Measurements from ENCODE around the gene PEF1.

PEF1 gene

DNA sequence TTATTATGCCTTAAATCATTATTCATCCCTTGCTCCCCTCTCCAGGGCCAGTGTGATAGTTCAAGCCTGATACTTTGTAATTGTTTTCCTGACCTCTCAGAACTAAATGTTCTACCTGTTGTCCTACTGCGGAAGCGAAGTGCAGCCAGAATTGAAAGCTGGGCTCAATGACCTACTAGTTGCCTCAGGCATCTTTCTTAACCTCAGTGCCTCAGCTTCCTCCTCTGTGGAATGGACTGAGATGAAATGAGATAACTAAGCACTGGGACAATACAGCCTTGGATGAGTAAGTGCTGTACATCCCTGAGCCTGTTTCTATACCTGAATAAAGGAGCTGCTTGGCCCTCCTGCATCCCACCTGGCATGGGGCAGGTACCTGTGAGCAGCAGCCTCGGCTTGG is 32.7 kb upstream of the PEF1 start:
- Histone ChIP-seq H3K27ac (ENCODE audit: low read length) (no peak overlapping the region), H3K4me3 (ENCODE audit: low read length) (no peak overlapping the region), H2AFZ (ENCODE audit: low read length) (no peak overlapping the region), H3K9me2 (replicated peaks; ENCODE audit: insufficient read depth, low read length) (no peaks in the 10 kb centered on the region), H3K4me2 (ENCODE audit: low read depth, low read length) (no peak overlapping the region), H3F3A (ENCODE audit: insufficient read depth, low read length) (no peaks in the 10 kb centered on the region), H3K36me3 (replicated peaks; ENCODE audit: insufficient read depth, low read length) (no peaks in the 10 kb centered on the region), H3K9me3 (replicated peaks; ENCODE audit: insufficient read depth, low read length) (no peaks in the 10 kb centered on the region), H3K79me2 (ENCODE audit: low read length) (no peaks in the 10 kb centered on the region), H4K20me1 (ENCODE audit: insufficient read depth, low read length) (no peaks in the 10 kb centered on the region), H3K4me1 (ENCODE audit: low read length) (no peaks in the 10 kb centered on the region), H3K27me3 (replicated peaks; ENCODE audit: insufficient read depth, low read length) (peaks cover 97% of the 10 kb centered on the region), H3K9ac (ENCODE audit: low read length) (no peak overlapping the region)
- TF ChIP-seq EZH2phosphoT487 (IDR thresholded peaks at IDR 0.05; ENCODE audit: low read length) (no peak), EZH2 (optimal IDR thresholded peaks at IDR 0.05; ENCODE audit: low read depth, low read length) (no peak)
- TF ChIP-seq, protein P1, sequence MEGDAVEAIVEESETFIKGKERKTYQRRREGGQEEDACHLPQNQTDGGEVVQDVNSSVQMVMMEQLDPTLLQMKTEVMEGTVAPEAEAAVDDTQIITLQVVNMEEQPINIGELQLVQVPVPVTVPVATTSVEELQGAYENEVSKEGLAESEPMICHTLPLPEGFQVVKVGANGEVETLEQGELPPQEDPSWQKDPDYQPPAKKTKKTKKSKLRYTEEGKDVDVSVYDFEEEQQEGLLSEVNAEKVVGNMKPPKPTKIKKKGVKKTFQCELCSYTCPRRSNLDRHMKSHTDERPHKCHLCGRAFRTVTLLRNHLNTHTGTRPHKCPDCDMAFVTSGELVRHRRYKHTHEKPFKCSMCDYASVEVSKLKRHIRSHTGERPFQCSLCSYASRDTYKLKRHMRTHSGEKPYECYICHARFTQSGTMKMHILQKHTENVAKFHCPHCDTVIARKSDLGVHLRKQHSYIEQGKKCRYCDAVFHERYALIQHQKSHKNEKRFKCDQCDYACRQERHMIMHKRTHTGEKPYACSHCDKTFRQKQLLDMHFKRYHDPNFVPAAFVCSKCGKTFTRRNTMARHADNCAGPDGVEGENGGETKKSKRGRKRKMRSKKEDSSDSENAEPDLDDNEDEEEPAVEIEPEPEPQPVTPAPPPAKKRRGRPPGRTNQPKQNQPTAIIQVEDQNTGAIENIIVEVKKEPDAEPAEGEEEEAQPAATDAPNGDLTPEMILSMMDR (IDR thresholded peaks at IDR 0.05; ENCODE audit: low read length) = no peak
- DNase-seq = no peak

DNA sequence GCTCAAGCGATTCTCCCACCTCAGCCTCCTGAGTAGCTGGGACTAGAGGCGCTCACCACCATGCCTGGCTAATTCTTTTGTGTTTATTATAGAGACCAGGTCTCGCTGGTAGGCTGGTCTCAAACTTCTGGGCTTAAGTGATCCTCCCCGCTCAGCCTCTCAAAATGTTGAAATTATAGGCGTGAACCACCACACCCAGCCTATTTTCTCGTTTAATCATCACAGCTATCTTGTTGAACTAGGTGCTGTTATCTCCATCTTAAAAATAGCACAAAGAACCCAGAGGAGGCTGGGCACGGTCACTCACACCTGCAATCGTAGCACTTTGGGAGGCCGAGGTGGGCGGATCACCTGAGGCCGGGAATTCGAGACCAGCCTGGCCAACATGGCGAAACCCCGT is 31.1 kb upstream of the PEF1 start:
- no peak overlapping the region for H3K4me3 ChIP-seq (ENCODE audit: low read length)
- H3K9ac ChIP-seq (ENCODE audit: low read length) = no peak overlapping the region
- H3K27me3 ChIP-seq (replicated peaks; ENCODE audit: insufficient read depth, low read length) = peaks cover 97% of the 10 kb centered on the region
- DNase-seq = no peak
- no peaks in the 10 kb centered on the region for H3K9me3 ChIP-seq (replicated peaks; ENCODE audit: insufficient read depth, low read length)
- H3K27ac ChIP-seq (ENCODE audit: low read length) = no peak overlapping the region
- H2AFZ ChIP-seq (ENCODE audit: low read length) = no peak overlapping the region
- no peak overlapping the region for H3K4me2 ChIP-seq (ENCODE audit: low read depth, low read length)
- no peaks in the 10 kb centered on the region for H3F3A ChIP-seq (ENCODE audit: insufficient read depth, low read length)
- TF ChIP-seq EZH2 (optimal IDR thresholded peaks at IDR 0.05; ENCODE audit: low read depth, low read length) (no peak), EZH2phosphoT487 (IDR thresholded peaks at IDR 0.05; ENCODE audit: low read length) (no peak)
- TF ChIP-seq, protein P1 (IDR thresholded peaks at IDR 0.05; ENCODE audit: low read length) = no peak
- no peaks in the 10 kb centered on the region for H3K36me3 ChIP-seq (replicated peaks; ENCODE audit: insufficient read depth, low read length)
- H3K4me1 ChIP-seq (ENCODE audit: low read length) = no peaks in the 10 kb centered on the region
- H4K20me1 ChIP-seq (ENCODE audit: insufficient read depth, low read length) = no peaks in the 10 kb centered on the region
- H3K9me2 ChIP-seq (replicated peaks; ENCODE audit: insufficient read depth, low read length) = no peaks in the 10 kb centered on the region
- H3K79me2 ChIP-seq (ENCODE audit: low read length) = no peaks in the 10 kb centered on the region

DNA sequence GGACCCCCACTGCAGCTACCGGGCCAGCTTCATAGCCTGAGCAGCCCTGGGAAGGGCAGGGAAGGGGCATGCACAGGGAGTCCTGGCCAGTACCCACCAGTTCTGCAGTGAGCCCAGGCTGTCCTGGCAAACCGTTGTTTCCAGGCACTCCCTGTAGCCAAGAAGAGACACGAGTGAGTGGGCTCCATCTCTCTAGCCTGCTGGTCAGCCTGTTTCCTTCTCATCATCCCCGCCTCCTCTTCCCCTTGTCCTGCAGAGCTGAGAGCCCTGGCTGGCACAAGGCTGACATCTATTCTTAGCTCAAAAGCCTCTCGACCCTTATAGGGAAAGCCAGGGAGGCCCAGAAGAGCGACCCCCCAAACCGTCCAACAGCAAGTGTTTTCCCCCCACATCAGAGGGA is 30.5 kb upstream of the PEF1 start:
- H3K4me1 ChIP-seq (ENCODE audit: low read length) = no peaks in the 10 kb centered on the region
- no peak overlapping the region for H3K4me3 ChIP-seq (ENCODE audit: low read length)
- TF ChIP-seq EZH2 (optimal IDR thresholded peaks at IDR 0.05; ENCODE audit: low read depth, low read length) (no peak), EZH2phosphoT487 (IDR thresholded peaks at IDR 0.05; ENCODE audit: low read length) (no peak)
- TF ChIP-seq, protein P1 (IDR thresholded peaks at IDR 0.05; ENCODE audit: low read length) = no peak
- H4K20me1 ChIP-seq (ENCODE audit: insufficient read depth, low read length) = no peaks in the 10 kb centered on the region
- H3K36me3 ChIP-seq (replicated peaks; ENCODE audit: insufficient read depth, low read length) = no peaks in the 10 kb centered on the region
- H3K27me3 ChIP-seq (replicated peaks; ENCODE audit: insufficient read depth, low read length) = peaks cover 97% of the 10 kb centered on the region
- H2AFZ ChIP-seq (ENCODE audit: low read length) = no peak overlapping the region
- H3K4me2 ChIP-seq (ENCODE audit: low read depth, low read length) = no peak overlapping the region
- H3K27ac ChIP-seq (ENCODE audit: low read length) = no peak overlapping the region
- H3K9me3 ChIP-seq (replicated peaks; ENCODE audit: insufficient read depth, low read length) = no peaks in the 10 kb centered on the region
- H3K79me2 ChIP-seq (ENCODE audit: low read length) = no peaks in the 10 kb centered on the region
- no peaks in the 10 kb centered on the region for H3K9me2 ChIP-seq (replicated peaks; ENCODE audit: insufficient read depth, low read length)
- DNase-seq = no peak
- H3K9ac ChIP-seq (ENCODE audit: low read length) = no peak overlapping the region
- H3F3A ChIP-seq (ENCODE audit: insufficient read depth, low read length) = no peaks in the 10 kb centered on the region
